DND-41 (cell line): Measurements from ENCODE around the gene POSTN.

Experiments
- CTCF ChIP-seq: IDR thresholded peaks from 2 replicates; pipeline ENCODE4 v1.5.1; 2012; ENCODE audit warnings: borderline replicate concordance, low read length, moderate library complexity, mild to moderate bottlenecking; ENCODE audit not compliant: poor library complexity, severe bottlenecking; ENCODE audit errors: extremely low read depth
- EZH2 ChIP-seq: IDR thresholded peaks from 3 replicates; pipeline ENCODE4 v1.6.1; 2012; ENCODE audit warnings: borderline replicate concordance, low read depth, mild to moderate bottlenecking, moderate library complexity, low read length, inconsistent platforms; ENCODE audit not compliant: severe bottlenecking

- no peak for TF ChIP-seq CTCF
- TF ChIP-seq EZH2 = no peak
These were observed 37.5 kb downstream of the POSTN start for GRCh38 chr13:37561031-37561430.
